Body of pancreas (tissue), 4 donors: ENCODE measurements around the gene AJAP1.

Source experiments
- CTCF ChIP-seq, 7 experiments: fragments of 450-650 bp in 4 of 7; fragments of 200-600 bp in 3 of 7; sonication (generic) in 3 of 7; IDR thresholded peaks; one replicate each; pipeline ENCODE4 v1.5.1; 2016 to 2019; ENCODE audit warnings: antibody characterized with exemption in 7 of 7
- POLR2A ChIP-seq, 3 donors: fragments of 450-650 bp; IDR thresholded peaks; one replicate each; pipeline ENCODE4 v1.6.1; 2016; ENCODE audit warnings: antibody characterized with exemption in 3 of 3, mild to moderate bottlenecking in 2 of 3

DNA sequence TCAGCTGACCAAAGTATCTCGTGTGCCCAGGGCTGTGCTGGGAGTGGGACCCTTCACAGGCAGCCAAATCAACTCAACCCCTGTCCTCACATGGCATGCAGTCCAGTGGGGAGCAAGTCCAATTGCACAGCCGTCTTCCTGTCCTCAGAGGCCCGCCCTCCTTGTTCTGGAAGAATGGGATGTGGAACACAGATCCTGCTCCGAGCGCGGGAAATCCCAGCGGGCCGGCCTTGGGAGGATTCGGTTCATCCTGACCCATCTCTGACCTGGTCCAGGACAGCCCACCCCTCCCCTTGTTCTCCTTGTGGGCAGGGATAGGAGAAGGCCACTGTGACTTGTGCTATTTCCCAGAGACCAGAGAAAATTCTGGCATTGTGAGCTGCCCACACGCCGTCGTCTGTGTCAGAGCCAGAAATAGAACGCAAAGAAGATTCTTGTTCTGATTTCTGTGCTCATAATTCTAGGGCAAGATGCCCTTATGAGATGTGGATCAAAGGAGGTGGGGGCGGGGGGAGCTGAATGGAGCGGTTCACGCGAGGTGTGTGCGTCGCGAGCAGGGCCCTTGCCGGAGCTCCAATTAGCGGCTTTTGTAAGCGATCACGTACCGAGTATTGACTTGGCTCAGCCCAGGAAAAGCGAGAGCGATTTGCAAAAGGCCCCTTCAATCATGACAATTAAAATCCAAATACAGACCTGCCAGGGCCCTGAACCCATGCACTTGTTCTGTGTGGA lies 79.2 kb downstream of the AJAP1 start:
- TF ChIP-seq CTCF (IDR thresholded peaks at IDR 0.05) (no peak), POLR2A (IDR thresholded peaks at IDR 0.05) (no peak)
